WTC11 (cell line): ENCODE measurements around the gene ENTREP1.

Source experiments
- CDX4 ChIP-seq: fragments of 250-450 bp; sonication (Bioruptor Pico); IDR thresholded peaks from 2 replicates; pipeline ENCODE4 v1.9.0; 2021; ENCODE audit warnings: moderate library complexity, mild to moderate bottlenecking, inconsistent platforms, borderline replicate concordance
- CREB1 ChIP-seq: sonication (generic); formaldehyde crosslinking; IDR thresholded peaks from 2 replicates; pipeline ENCODE4 v1.8.0; 2023; ENCODE audit warnings: mild to moderate bottlenecking, missing genetic modification reagents
- CTCF ChIP-seq: fragments of 200-600 bp; IDR thresholded peaks from 2 replicates; pipeline ENCODE4 v1.8.0; 2022; ENCODE audit warnings: antibody characterized with exemption
- NFYB ChIP-seq: sonication (generic); formaldehyde crosslinking; conservative IDR thresholded peaks from 2 replicates; pipeline ENCODE4 v1.8.0; 2022; ENCODE audit warnings: low read depth, missing genetic modification reagents

- TF ChIP-seq NFYB (CRISPR knock-in tag), result no peak
- no peak for TF ChIP-seq CDX4 (CRISPR knock-in tag)
- no peak for TF ChIP-seq CTCF
- TF ChIP-seq CREB1 (CRISPR knock-in tag), result no peak
Measured at GRCh38 chr9:69433392-69433791, 108.4 kb downstream of the ENTREP1 start.
